ENCODE measurements around the gene LAMC1.
"Not testable (repeated sequence)": the region's sequence is repeated elsewhere in the genome, so short reads cannot be mapped to it uniquely, and the experiment has no call there.

Gene LAMC1

GRCh38 chr1:183039330-183039729 lies 16.1 kb downstream of the LAMC1 start:
- FAIRE-seq (no peak), DNase-seq (ENCODE audit: extremely low spot score, insufficient read length, low read depth) (no peak)

DNA sequence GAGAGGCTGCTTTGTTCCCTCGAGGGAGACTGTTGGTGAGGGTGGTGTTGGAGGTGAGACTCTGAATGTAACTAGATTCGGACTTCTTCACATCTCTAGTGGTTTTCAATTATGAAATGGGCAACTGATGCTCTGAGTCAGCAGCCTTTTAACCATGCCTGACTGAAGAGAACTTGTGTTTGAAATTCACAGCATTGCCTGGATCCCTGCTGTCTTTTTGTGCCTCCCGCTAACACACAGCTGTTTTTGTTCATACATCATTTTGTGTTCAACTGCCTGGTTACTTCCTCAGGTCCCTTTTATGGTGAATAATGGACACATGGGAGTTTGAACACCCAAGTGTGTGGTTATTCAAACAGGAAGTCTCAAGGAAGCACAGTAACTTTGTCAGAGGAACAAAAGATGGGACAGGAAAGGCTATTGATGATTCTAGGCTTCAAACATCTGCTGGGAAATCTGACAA lies 16.8 kb downstream of the LAMC1 start:
- FAIRE-seq (peak; percentile 67), DNase-seq (ENCODE audit: extremely low spot score, insufficient read length, low read depth) (no peak)

- DNase-seq (ENCODE audit: extremely low spot score, insufficient read length, low read depth), result no peak
- FAIRE-seq, result no peak
Measured at GRCh38 chr1:183040547-183040971, 17.3 kb downstream of the LAMC1 start.

- no peak for FAIRE-seq
- no peak for DNase-seq (ENCODE audit: extremely low spot score, insufficient read length, low read depth)
Measured at GRCh38 chr1:183043254-183043653, 20.0 kb downstream of the LAMC1 start.

DNA sequence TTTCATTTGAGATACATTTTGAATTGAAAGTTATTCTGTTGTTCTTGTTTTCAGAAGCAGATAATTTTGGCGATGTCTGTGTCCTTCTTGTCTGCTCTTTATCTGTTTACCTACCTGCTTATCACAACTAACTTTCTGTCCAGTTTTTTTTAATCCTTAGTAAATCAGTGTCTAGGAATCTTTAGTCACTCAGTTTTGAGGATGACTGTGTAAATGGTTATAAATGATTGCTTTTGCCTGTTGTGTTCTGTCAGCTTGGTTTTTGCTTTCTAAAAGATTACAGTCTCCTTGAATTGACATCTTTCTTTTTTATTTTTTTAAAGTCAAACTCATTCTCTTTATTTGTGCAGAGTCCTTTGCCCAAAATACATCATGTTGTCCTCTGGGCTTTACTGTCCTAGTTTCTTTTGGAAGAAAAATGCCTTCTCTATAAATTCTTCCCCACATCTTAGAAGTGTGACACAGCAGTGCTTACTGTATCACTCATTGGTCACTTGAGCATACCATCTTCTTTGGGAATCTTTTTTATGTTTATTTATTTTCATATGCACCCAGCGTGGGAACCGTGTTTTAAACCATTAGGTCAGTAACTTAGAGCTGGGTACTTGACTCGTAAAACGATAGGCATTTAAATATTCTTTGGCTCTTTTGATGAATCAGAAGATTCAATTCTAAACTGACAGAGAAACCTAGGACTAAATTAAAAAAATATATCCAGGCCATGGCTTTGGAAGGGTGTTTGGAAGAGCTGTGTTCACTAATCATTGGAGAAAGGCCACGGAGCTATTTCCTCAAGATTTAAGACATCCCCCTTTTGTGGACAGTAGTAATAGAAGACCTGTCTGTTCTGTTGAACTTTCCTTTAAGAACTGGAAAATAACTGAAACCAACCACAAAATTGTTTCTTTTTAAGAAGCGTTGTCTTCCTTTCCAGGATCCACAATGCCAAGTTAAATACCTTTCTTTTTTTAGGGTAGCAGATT lies 20.9 kb downstream of the LAMC1 start:
- no peak for DNase-seq (ENCODE audit: extremely low spot score, insufficient read length, low read depth)
- FAIRE-seq, result no peak

DNA sequence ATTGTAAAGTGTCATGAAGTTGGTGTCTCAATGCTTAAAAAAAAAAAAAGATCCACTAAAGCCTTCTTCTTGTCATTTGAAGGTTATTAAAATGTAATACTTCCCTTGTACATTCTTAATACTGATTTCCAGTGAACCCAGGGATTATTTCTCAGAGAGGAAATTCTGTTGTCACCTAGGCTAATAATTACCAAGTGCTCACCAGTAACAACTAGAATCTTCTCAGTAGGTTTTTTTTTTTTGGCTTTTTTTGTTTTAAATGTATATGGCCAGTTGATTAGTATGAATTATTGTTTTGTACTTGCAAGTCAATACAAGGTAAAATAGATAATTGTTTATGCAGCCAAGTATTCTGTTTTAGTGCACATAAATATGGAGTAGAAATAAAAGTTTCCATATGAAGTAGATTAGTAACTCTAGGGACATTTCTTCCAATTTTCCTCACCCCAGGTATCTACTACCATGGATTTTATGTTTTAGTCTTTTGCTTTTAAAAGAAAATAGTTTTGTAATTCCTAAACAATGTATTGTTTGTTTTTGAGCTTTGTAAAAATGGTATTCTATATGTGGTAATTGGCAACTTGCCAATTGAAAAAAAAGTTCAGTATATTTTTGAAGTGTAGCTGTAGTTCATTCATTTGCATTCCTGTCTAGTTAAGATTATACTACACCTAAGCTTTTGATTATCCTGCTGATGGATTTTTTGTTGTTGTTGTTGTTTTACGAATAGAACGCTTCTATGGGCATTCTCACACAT lies 21.9 kb downstream of the LAMC1 start:
- no peak for DNase-seq (ENCODE audit: extremely low spot score, insufficient read length, low read depth)
- peak; percentile 63 for FAIRE-seq

DNA sequence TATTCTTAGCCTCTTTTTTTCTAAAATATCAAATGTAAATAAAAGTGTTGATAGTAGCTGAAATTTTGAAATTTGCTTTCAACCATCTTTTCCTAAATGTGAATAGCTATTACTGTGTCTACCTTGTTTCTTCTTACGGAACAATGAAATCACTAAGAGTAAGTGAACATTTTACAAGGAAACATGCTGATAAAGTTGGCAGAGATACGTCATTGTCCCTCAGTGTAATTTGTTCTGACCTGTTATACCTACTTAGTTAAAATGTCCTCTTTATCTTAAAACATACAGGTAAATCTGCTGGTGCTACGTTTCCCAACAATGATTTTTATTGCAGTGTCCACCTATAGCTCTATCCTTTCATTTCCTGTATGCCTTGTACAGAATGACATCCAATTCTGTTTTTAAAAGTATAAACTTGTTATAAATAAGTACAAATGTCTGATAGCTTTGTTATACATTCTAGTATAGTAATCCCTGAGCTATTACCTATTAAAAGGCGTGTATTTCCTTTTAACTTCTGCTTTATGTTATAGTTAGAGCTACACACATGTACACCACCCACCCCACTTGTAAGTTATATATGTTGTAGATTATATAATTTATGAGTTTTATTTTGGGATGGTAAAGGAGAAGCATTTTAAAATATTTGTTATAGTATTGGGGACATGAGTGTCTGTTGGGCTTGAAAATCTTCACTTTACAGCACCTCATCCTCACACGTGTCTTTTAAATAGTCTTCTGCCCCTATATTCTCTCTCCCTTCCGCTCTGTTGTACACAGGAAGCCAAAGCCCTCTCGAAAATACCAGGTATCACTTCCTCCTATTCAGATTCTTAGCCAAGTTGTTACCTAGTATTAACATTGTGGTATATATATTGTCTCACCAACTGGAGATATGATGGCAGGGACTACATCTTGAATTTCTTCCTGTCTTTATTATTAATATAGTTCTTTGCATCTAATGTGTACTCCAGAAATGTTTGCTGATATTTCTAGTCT lies 25.2 kb downstream of the LAMC1 start:
- DNase-seq (ENCODE audit: extremely low spot score, insufficient read length, low read depth) (peak; percentile 22), FAIRE-seq (peak; percentile 85)

- FAIRE-seq (no peak), DNase-seq (ENCODE audit: extremely low spot score, insufficient read length, low read depth) (no peak)
Measured at GRCh38 chr1:183051546-183051945, 28.3 kb downstream of the LAMC1 start.

GRCh38 chr1:183052861-183053260 lies 29.6 kb downstream of the LAMC1 start:
- FAIRE-seq, result no peak

GRCh38 chr1:183058851-183059502 lies 35.8 kb downstream of the LAMC1 start:
- DNase-seq (ENCODE audit: extremely low spot score, insufficient read length, low read depth), result no peak
- FAIRE-seq, result no peak

More at GRCh38 chr1:183052861-183053260, 29.6 kb downstream of the LAMC1 start:
- DNase-seq (ENCODE audit: extremely low spot score, insufficient read length, low read depth), result no peak

- peak; percentile 51 for FAIRE-seq
- DNase-seq (ENCODE audit: extremely low spot score, insufficient read length, low read depth), result no peak
Measured at GRCh38 chr1:183061194-183061593, 38.0 kb downstream of the LAMC1 start.

- FAIRE-seq (no peak), DNase-seq (ENCODE audit: extremely low spot score, insufficient read length, low read depth) (no peak)
Measured at GRCh38 chr1:183063349-183063748, 40.1 kb downstream of the LAMC1 start.

DNA sequence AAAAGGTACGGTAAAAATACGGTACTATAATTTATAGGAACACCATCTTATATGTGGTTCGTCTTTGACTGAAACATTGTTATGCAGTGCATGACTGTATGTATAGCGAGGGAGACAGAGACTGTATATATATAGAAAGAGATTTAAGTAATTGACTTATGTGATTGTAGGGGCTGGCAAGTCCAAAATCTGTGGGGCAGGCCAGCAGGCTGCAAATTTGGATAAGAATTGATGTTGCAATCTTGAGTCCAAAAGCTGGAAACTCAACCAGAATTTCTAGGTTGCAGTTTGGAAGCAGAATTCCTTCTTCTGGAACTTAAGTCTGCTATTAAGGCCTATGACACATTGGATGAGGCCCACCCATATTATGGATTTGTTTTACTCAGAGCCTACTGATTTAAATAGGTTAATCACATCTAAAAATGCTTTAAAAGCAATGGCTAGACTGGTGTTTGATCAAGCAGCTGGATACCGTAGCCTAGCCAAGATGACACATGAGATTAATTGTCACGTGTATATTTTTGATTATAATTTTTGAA lies 42.0 kb downstream of the LAMC1 start:
- FAIRE-seq (no peak), DNase-seq (ENCODE audit: extremely low spot score, insufficient read length, low read depth) (no peak)

DNA sequence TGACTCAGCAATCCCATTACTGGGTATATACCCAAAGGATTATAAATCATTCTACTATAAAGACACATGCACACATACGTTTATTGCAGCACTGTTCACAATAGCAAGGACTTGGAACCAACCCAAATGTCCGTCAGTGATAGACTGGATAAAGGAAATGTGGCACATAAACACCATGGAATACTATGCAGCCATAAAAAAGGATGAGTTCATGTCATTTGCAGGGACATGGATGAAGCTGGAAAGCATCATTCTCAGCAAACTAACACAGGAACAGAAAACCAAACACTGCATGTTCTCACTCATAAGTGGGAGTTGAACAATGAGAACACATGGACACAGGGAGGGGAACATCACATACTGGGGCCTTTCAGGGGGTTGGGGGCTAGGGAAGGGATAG lies 43.2 kb downstream of the LAMC1 start:
- not testable (repeated sequence) for DNase-seq (ENCODE audit: extremely low spot score, insufficient read length, low read depth); FAIRE-seq

GRCh38 chr1:183069562-183070216 lies 46.5 kb downstream of the LAMC1 start:
- FAIRE-seq, result no peak

DNA sequence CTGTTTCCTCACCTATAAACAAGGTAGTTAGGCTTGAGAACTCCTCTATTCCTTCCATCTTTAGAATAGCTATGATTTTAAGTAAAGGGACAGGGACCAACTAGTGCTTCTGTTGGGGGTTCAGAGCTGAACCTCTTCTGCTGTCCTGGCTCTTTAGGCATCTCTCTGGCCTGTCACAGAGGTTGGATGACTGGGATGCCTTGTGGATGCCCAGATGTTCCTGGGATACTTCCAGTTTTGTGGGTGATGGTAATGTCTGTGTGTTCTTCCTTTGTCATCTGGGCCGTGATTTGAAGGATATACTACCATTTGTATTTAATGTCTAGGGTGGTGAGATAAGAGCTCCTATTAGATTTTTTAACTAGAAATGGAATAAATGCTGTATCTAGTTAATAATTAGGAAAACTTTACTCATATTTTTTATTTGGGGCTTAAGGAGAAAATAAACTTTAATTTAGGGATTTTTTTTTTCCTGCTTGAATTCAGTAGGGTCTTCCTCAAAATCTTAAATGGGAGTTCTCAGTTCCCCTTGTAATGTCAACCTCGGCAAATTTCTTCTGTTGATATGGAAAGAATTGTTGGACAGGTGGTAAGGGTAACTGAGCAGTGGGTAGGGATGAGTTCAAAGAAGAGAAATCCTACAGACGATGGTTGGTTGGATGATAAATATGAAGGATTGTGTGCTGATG lies 47.2 kb downstream of the LAMC1 start:
- FAIRE-seq (no peak), DNase-seq (ENCODE audit: extremely low spot score, insufficient read length, low read depth) (no peak)

More at GRCh38 chr1:183069562-183070216, 46.5 kb downstream of the LAMC1 start:
- DNase-seq (ENCODE audit: extremely low spot score, insufficient read length, low read depth), result no peak

GRCh38 chr1:183070923-183071618 lies 47.9 kb downstream of the LAMC1 start:
- peak; percentile 42 for DNase-seq (ENCODE audit: extremely low spot score, insufficient read length, low read depth)
- FAIRE-seq, result peak; percentile 96
